Measurements from ENCODE around the gene CRHR2.

The CRHR2 gene

GRCh38 chr7:30674876-30675275 lies 7.4 kb downstream of the CRHR2 start:
- DNase-seq = no peak

- no peak for DNase-seq
Measured at GRCh38 chr7:30674420-30674819, 7.8 kb downstream of the CRHR2 start.

GRCh38 chr7:30671793-30672465 lies 10.3 kb downstream of the CRHR2 start:
- DNase-seq = no peak

- no peak for DNase-seq
Measured at GRCh38 chr7:30668102-30668501, 14.2 kb downstream of the CRHR2 start.

- no peak for DNase-seq
Measured at GRCh38 chr7:30667172-30667571, 15.1 kb downstream of the CRHR2 start.

GRCh38 chr7:30665449-30665848 lies 16.8 kb downstream of the CRHR2 start:
- no peak for DNase-seq

GRCh38 chr7:30665043-30665442 lies 17.2 kb downstream of the CRHR2 start:
- no peak for DNase-seq

GRCh38 chr7:30664184-30664885 lies 17.9 kb downstream of the CRHR2 start:
- DNase-seq = no peak

GRCh38 chr7:30663414-30663813 lies 18.8 kb downstream of the CRHR2 start:
- no peak for DNase-seq

GRCh38 chr7:30662431-30662939 lies 19.8 kb downstream of the CRHR2 start:
- no peak for DNase-seq

GRCh38 chr7:30661926-30662325 lies 20.3 kb downstream of the CRHR2 start:
- DNase-seq = no peak

- no peak for DNase-seq
Measured at GRCh38 chr7:30660331-30661255, 21.7 kb downstream of the CRHR2 start.

- no peak for DNase-seq
Measured at GRCh38 chr7:30659312-30659711, 22.9 kb downstream of the CRHR2 start.

GRCh38 chr7:30658479-30659074 lies 23.7 kb downstream of the CRHR2 start:
- no peak for DNase-seq

GRCh38 chr7:30657131-30657530 lies 25.1 kb downstream of the CRHR2 start:
- no peak for DNase-seq

GRCh38 chr7:30656006-30656957 lies 26.0 kb downstream of the CRHR2 start:
- DNase-seq = no peak

- DNase-seq = no peak
Measured at GRCh38 chr7:30655096-30655970, 26.9 kb downstream of the CRHR2 start.

GRCh38 chr7:30654296-30655090 lies 27.8 kb downstream of the CRHR2 start:
- DNase-seq = no peak

GRCh38 chr7:30652698-30653641 lies 29.3 kb downstream of the CRHR2 start:
- DNase-seq = no peak

Data from stimulated activated CD4-positive, alpha-beta T cell treated with anti-CD3 and anti-CD28 coated beads, Interleukin-4, amount 100 ng/mL, for 24 hours (primary cell).